ENCODE data around the gene PRKN.
"Not testable (repeated sequence)": the region's sequence is repeated elsewhere in the genome, so short reads cannot be mapped to it uniquely, and the experiment has no call there.

Gene PRKN

GRCh38 chr6:161336479-161336878 lies 1391.1 kb downstream of the PRKN start:
- no peak for DNase-seq (ENCODE audit: low read depth)
- no peak for TF ChIP-seq CTCF (IDR thresholded peaks at IDR 0.05; ENCODE audit: insufficient read depth, low read depth, low read length, missing control alignments)
- H3K4me3 ChIP-seq (ENCODE audit: low read length), result no peak overlapping the region

GRCh38 chr6:161333410-161333809 lies 1394.2 kb downstream of the PRKN start:
- no peak for TF ChIP-seq CTCF (IDR thresholded peaks at IDR 0.05; ENCODE audit: insufficient read depth, low read depth, low read length, missing control alignments)
- no peak overlapping the region for H3K4me3 ChIP-seq (ENCODE audit: low read length)
- no peak for DNase-seq (ENCODE audit: low read depth)

GRCh38 chr6:161331402-161332081 lies 1396.0 kb downstream of the PRKN start:
- DNase-seq (ENCODE audit: low read depth), result peak; percentile 46
- H3K4me3 ChIP-seq (ENCODE audit: low read length), result not testable (repeated sequence)

GRCh38 chr6:161327360-161327953 lies 1400.1 kb downstream of the PRKN start:
- TF ChIP-seq CTCF (IDR thresholded peaks at IDR 0.05; ENCODE audit: insufficient read depth, low read depth, low read length, missing control alignments), result no peak
- H3K4me3 ChIP-seq (ENCODE audit: low read length), result no peak overlapping the region
- DNase-seq (ENCODE audit: low read depth), result no peak

- no peak for TF ChIP-seq CTCF (IDR thresholded peaks at IDR 0.05; ENCODE audit: insufficient read depth, low read depth, low read length, missing control alignments)
- no peak for DNase-seq (ENCODE audit: low read depth)
- H3K4me3 ChIP-seq (ENCODE audit: low read length), result no peak overlapping the region
Observed at GRCh38 chr6:161319231-161319630, 1408.3 kb downstream of the PRKN start.

- TF ChIP-seq CTCF (IDR thresholded peaks at IDR 0.05; ENCODE audit: insufficient read depth, low read depth, low read length, missing control alignments), result no peak
- H3K4me3 ChIP-seq (ENCODE audit: low read length), result no peak overlapping the region
- DNase-seq (ENCODE audit: low read depth), result no peak
Observed at GRCh38 chr6:161318456-161318855, 1409.1 kb downstream of the PRKN start.

GRCh38 chr6:161316531-161316930 lies 1411.0 kb downstream of the PRKN start:
- no peak for TF ChIP-seq CTCF (IDR thresholded peaks at IDR 0.05; ENCODE audit: insufficient read depth, low read depth, low read length, missing control alignments)
- H3K4me3 ChIP-seq (ENCODE audit: low read length), result no peak overlapping the region
- no peak for DNase-seq (ENCODE audit: low read depth)

GRCh38 chr6:161315246-161315917 lies 1412.2 kb downstream of the PRKN start:
- DNase-seq (ENCODE audit: low read depth), result peak; percentile 61

GRCh38 chr6:161314541-161315245 lies 1412.9 kb downstream of the PRKN start:
- not testable (repeated sequence) for DNase-seq (ENCODE audit: low read depth); H3K4me3 ChIP-seq (ENCODE audit: low read length)

More at GRCh38 chr6:161315246-161315917, 1412.2 kb downstream of the PRKN start:
- not testable (repeated sequence) for H3K4me3 ChIP-seq (ENCODE audit: low read length)

Data from epithelial cell of esophagus (primary cell).